ENCODE data around the gene OSBP2. TPM values are rescaled to one million over a fixed set of nuclear protein-coding genes. Genes with fewer than 3 reads are reported as not detected.

The OSBP2 gene
- total RNA-seq, 1 donor from 2014 or later, result 22.2 TPM

DNA sequence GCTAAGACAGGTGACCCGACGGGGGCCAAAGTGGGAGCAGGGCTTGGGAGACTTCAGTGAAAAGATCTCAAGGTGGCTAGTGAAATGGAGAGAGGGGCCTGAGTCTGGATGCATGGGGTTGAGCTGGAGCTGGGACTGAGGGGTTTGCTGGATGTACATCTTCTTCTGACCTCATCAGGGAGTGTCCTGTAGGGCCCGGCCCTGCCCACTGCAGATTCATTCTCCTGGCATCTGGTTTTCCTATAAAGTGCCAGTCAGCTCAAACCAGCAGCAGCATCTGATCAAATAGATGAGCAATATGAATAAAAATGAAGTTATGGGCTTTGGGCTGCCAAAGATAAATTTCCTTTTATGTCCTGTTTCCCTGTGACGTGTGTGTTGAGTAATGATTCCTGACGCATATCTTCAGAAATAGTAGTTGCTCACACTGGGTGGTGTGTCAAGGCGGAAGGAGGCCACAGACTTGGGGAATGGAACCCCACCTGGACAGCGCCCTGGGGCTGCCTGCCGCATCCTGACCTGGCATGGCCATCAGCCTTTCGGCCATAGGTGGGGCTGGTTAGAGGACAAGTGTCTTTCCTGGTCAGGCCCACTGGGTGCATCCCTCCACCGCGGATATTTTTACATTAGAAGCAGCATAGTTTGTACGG is 135.4 kb downstream of the OSBP2 start:
- no peak for DNase-seq
- Histone ChIP-seq H3K4me3 (no peak overlapping the region), H3K9me3 (replicated peaks) (no peaks in the 10 kb centered on the region), H3K27me3 (ENCODE audit: low read depth) (peaks cover 10% of the 10 kb centered on the region), H3K27ac (replicated peaks) (peak overlapping the region; percentile 30), H3K36me3 (no peaks in the 10 kb centered on the region), H3K4me1 (peaks cover 10% of the 10 kb centered on the region)
- TF ChIP-seq CTCF (IDR thresholded peaks at IDR 0.05; ENCODE audit: borderline replicate concordance), result no peak
- intact Hi-C loops (cut with micrococcal nuclease), result no loop called here

DNA sequence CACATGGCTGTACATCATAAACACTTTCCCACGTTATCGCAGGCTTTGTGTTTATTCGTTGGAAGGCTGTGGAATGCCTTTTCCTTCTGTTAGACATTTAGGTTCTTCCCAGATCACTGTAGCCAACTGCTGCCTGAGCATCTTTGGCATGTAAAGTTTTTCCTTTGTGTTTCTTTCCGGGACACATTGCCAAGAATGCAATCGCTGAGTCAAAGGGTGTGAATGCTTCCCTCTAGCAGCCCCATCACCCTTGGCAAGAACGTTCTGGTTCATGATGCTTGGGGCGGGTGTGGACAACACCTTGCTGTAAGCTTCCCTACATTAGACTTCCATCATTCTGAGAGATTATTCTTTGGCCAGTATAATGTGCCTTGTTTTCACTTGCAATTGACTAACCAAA is 136.2 kb downstream of the OSBP2 start:
- intact Hi-C loops (cut with micrococcal nuclease), result no loop called here
- Histone ChIP-seq H3K27me3 (ENCODE audit: low read depth) (peaks cover 1% of the 10 kb centered on the region), H3K4me3 (no peak overlapping the region), H3K9me3 (replicated peaks) (no peaks in the 10 kb centered on the region), H3K27ac (replicated peaks) (no peak overlapping the region), H3K36me3 (no peaks in the 10 kb centered on the region), H3K4me1 (peaks cover 10% of the 10 kb centered on the region)
- TF ChIP-seq CTCF (IDR thresholded peaks at IDR 0.05; ENCODE audit: borderline replicate concordance), result no peak
- no peak for DNase-seq

GRCh38 chr22:30832407-30832987 is 137.8 kb downstream of the OSBP2 start:
- Histone ChIP-seq H3K27ac (replicated peaks) (no peak overlapping the region), H3K4me1 (peaks cover 10% of the 10 kb centered on the region), H3K9me3 (replicated peaks) (no peaks in the 10 kb centered on the region), H3K36me3 (no peaks in the 10 kb centered on the region), H3K4me3 (no peak overlapping the region), H3K27me3 (ENCODE audit: low read depth) (no peaks in the 10 kb centered on the region)
- intact Hi-C loops (cut with micrococcal nuclease), result no loop called here
- no peak for DNase-seq
- TF ChIP-seq CTCF (IDR thresholded peaks at IDR 0.05; ENCODE audit: borderline replicate concordance), result no peak

GRCh38 chr22:30833322-30833721 is 138.6 kb downstream of the OSBP2 start:
- H3K36me3 ChIP-seq, result no peaks in the 10 kb centered on the region
- H3K4me1 ChIP-seq, result peaks cover 10% of the 10 kb centered on the region
- no peak for TF ChIP-seq CTCF (IDR thresholded peaks at IDR 0.05; ENCODE audit: borderline replicate concordance)
- no peaks in the 10 kb centered on the region for H3K27me3 ChIP-seq (ENCODE audit: low read depth)
- DNase-seq, result no peak
- intact Hi-C loops (cut with micrococcal nuclease), result no loop called here
- peaks cover 4% of the 10 kb centered on the region for H3K9me3 ChIP-seq (replicated peaks)
- no peak overlapping the region for H3K4me3 ChIP-seq
- no peak overlapping the region for H3K27ac ChIP-seq (replicated peaks)

DNA sequence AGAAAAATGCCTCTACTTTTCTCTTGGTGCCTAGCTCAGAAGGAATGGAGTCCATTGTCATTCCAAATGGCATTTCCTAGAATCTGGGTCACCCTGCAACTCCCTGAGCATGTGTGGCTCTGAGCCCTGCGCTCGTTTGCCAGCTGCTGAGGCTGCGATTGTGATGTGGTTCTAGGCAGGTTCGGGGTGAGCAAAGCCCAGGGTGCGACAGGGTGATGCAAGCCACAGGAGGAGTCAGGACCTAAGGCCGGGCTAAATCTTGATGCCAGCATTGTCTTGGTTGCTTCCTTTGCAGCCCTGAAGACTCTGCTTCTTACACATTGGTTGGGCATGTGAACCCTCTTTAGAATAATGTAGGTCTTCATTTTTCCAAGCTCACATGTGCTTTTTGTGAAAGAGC is 142.9 kb downstream of the OSBP2 start:
- Histone ChIP-seq H3K27ac (replicated peaks) (no peak overlapping the region), H3K4me1 (no peaks in the 10 kb centered on the region), H3K4me3 (no peak overlapping the region), H3K36me3 (no peaks in the 10 kb centered on the region), H3K9me3 (replicated peaks) (peaks cover 7% of the 10 kb centered on the region), H3K27me3 (ENCODE audit: low read depth) (no peaks in the 10 kb centered on the region)
- intact Hi-C loops (cut with micrococcal nuclease), result no loop called here
- no peak for DNase-seq
- no peak for TF ChIP-seq CTCF (IDR thresholded peaks at IDR 0.05; ENCODE audit: borderline replicate concordance)

Measured in left ventricle myocardium inferior (tissue), 1 donor.